BLaER1 treated with 17β-estradiol and CSF1 and Interleukin-3, amounts not matched to agents 10 nM and 100 nM (cell line): Measurements from ENCODE around the gene MDM4.

Experiments
- H3K27ac ChIP-seq, 11 experiments: shearing (Covaris generic); formaldehyde crosslinking; 2 replicates each; pipeline ENCODE4 v1.8.1; 2022
- H3K27me3 ChIP-seq, 11 experiments: shearing (Covaris generic); formaldehyde crosslinking; 2 replicates each; pipeline ENCODE4 v1.8.1; 2022
- H3K36me3 ChIP-seq, 11 experiments: shearing (Covaris generic); formaldehyde crosslinking; 2 replicates each; pipeline ENCODE4 v1.8.1; 2022
- H3K4me1 ChIP-seq, 10 experiments: shearing (Covaris generic); formaldehyde crosslinking; 2 replicates each; pipeline ENCODE4 v1.8.1; 2022
- H3K4me2 ChIP-seq, 11 experiments: shearing (Covaris generic); formaldehyde crosslinking; 2 replicates each; pipeline ENCODE4 v1.8.1; 2022
- H3K4me3 ChIP-seq, 10 experiments: shearing (Covaris generic); formaldehyde crosslinking; 2 replicates each; pipeline ENCODE4 v1.8.1; 2022
- H3K9ac ChIP-seq, 11 experiments: shearing (Covaris generic); formaldehyde crosslinking; 2 replicates each; pipeline ENCODE4 v1.8.1; 2022
- H3K9me3 ChIP-seq, 11 experiments: shearing (Covaris generic); formaldehyde crosslinking; replicated peaks in 1 of 11; 2 replicates each; pipeline ENCODE4 v1.8.1; 2022
- H4K20me1 ChIP-seq, 11 experiments: shearing (Covaris generic); formaldehyde crosslinking; 2 replicates each; pipeline ENCODE4 v1.8.1; 2022
- Cebpa-rat ChIP-seq, 11 experiments: shearing (Covaris generic); IDR thresholded peaks; 2 replicates each; pipeline ENCODE4 v1.8.1; 2022

The MDM4 gene

DNA sequence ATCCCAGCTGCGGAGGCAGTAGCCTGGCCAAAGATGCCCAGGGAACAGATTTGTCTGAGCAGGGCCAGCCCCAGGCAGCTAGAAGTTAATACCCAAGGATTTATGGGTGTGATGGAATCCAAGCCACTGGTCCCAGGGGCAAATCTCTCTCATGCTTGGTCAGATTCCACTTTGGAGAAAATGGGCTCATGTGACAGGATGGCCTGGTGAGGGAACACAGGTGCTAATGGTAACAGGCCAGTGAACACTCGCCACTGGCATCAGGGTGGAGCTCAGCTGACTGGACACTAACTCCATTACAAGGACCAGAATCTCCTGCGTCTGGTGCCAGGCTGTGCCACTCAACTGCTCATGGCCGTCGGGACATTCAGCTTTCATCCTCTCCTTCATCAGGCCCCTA lies 12.0 kb downstream of the MDM4 start:
- no peak for TF ChIP-seq Cebpa-rat (IDR thresholded peaks at IDR 0.05)
- Histone ChIP-seq H3K27me3 (no peaks in the 10 kb centered on the region), H3K36me3 (peaks cover 97 to 100% (median 100%) of the 10 kb centered on the region in 11 experiments), H4K20me1 (peaks cover 8 to 91% (median 48%) of the 10 kb centered on the region in 11 experiments; a peak in 20 of 22 replicates), H3K4me3 (no peak overlapping the region), H3K4me2 (peak overlapping the region in 1 of 11 experiments; percentile 8; a peak in 2 of 22 replicates), H3K9ac (no peak overlapping the region; a peak in 1 of 22 replicates), H3K4me1 (peaks cover 26 to 52% (median 35%) of the 10 kb centered on the region in 10 experiments; a peak in 18 of 20 replicates), H3K9me3 (peaks cover 9 to 13% (median 10%) of the 10 kb centered on the region in 11 experiments), H3K27ac (peak overlapping the region in 2 of 11 experiments; percentile 24 to 28; a peak in 4 of 22 replicates)

DNA sequence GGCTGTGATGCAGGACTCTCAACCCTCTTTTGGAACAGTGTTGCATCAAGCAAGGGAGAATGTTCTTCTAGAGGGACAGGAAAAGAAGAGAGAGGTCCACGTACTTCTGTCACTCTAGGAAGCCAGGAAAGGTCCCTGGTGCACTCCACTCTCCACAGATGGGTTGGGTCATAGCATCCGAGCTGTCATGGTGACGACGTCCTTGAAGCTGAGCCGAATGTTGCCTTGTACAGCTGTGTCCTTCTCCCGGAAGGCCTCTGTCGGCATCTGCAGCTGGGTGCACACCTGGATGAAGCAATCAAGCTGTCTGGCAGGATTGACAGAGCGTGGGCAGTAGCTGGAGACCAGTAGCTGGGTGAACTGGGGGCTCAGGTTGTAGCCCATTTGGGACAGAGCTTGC lies 12.5 kb downstream of the MDM4 start:
- Histone ChIP-seq H3K4me3 (no peak overlapping the region), H3K4me2 (peak overlapping the region in 1 of 11 experiments; percentile 8; a peak in 1 of 22 replicates), H3K9ac (no peak overlapping the region), H3K27me3 (no peaks in the 10 kb centered on the region), H3K36me3 (peaks cover 97 to 100% (median 100%) of the 10 kb centered on the region in 11 experiments), H4K20me1 (peaks cover 8 to 94% (median 52%) of the 10 kb centered on the region in 11 experiments; a peak in 20 of 22 replicates), H3K27ac (peak overlapping the region in 2 of 11 experiments; percentile 24 to 28; a peak in 5 of 22 replicates), H3K4me1 (peaks cover 23 to 49% (median 32%) of the 10 kb centered on the region in 10 experiments; a peak in 18 of 20 replicates), H3K9me3 (peaks cover 5 to 8% (median 6%) of the 10 kb centered on the region in 11 experiments)
- no peak for TF ChIP-seq Cebpa-rat (IDR thresholded peaks at IDR 0.05)

- Histone ChIP-seq H3K9ac (no peak overlapping the region), H3K4me2 (no peak overlapping the region), H3K9me3 (peaks cover 0 to under 1% (median 0%) of the 10 kb centered on the region in 11 experiments; a peak in 2 of 22 replicates), H4K20me1 (peaks cover 9 to 94% (median 55%) of the 10 kb centered on the region in 11 experiments; a peak in 20 of 22 replicates), H3K4me1 (peaks cover 16 to 42% (median 28%) of the 10 kb centered on the region in 10 experiments; a peak in 18 of 20 replicates), H3K4me3 (no peak overlapping the region), H3K27ac (peak overlapping the region in 2 of 11 experiments; percentile 24 to 28; a peak in 2 of 22 replicates), H3K27me3 (no peaks in the 10 kb centered on the region), H3K36me3 (peaks cover 98 to 100% (median 100%) of the 10 kb centered on the region in 11 experiments)
- TF ChIP-seq Cebpa-rat (IDR thresholded peaks at IDR 0.05), result no peak
Observed at GRCh38 chr1:204529371-204529895, 13.2 kb downstream of the MDM4 start.

GRCh38 chr1:204530932-204531331 lies 14.7 kb downstream of the MDM4 start:
- no peaks in the 10 kb centered on the region for H3K27me3 ChIP-seq
- H3K4me2 ChIP-seq, result peak overlapping the region in 5 of 11 experiments; percentile 4 to 50 (median 25); a peak in 6 of 22 replicates
- H3K9me3 ChIP-seq, result no peaks in the 10 kb centered on the region
- peaks cover 14 to 32% (median 24%) of the 10 kb centered on the region in 10 experiments; a peak in 17 of 20 replicates for H3K4me1 ChIP-seq
- H4K20me1 ChIP-seq, result peaks cover 12 to 94% (median 41%) of the 10 kb centered on the region in 11 experiments; a peak in 19 of 22 replicates
- peaks cover 98 to 100% (median 100%) of the 10 kb centered on the region in 11 experiments for H3K36me3 ChIP-seq
- H3K9ac ChIP-seq, result no peak overlapping the region
- H3K27ac ChIP-seq, result peak overlapping the region in 6 of 11 experiments; percentile 3 to 41 (median 21); a peak in 7 of 22 replicates
- no peak for TF ChIP-seq Cebpa-rat (IDR thresholded peaks at IDR 0.05)
- H3K4me3 ChIP-seq, result no peak overlapping the region

DNA sequence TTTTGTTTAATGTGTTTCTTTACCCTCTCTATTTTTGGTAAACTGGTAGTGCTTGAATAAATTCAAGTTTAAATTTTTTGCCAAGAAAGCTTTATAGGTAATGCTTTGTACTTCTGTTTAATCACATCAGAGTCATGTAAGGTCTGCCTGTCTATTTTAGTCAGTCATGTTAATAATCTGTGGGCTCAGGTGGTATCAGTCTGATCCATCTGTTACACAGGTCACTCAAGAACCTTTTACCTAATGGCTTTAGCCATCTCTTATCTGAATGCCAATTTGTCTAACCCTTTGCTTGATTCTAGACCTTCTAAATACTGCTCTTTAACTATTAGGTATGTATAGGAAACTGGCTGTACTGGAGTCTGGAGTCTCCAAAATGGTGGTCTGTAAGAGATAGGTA lies 16.6 kb downstream of the MDM4 start:
- Histone ChIP-seq H3K27me3 (no peaks in the 10 kb centered on the region), H3K4me1 (peaks cover 14 to 32% (median 24%) of the 10 kb centered on the region in 10 experiments; a peak in 17 of 20 replicates), H3K27ac (no peak overlapping the region), H3K4me2 (no peak overlapping the region), H3K9me3 (no peaks in the 10 kb centered on the region), H3K4me3 (no peak overlapping the region), H3K36me3 (peaks cover 98 to 100% (median 100%) of the 10 kb centered on the region in 11 experiments), H3K9ac (no peak overlapping the region), H4K20me1 (peaks cover 14 to 99% (median 44%) of the 10 kb centered on the region in 11 experiments; a peak in 19 of 22 replicates)
- no peak for TF ChIP-seq Cebpa-rat (IDR thresholded peaks at IDR 0.05)

GRCh38 chr1:204541626-204542025 lies 25.4 kb downstream of the MDM4 start:
- H3K27me3 ChIP-seq, result no peaks in the 10 kb centered on the region
- peaks cover 100% of the 10 kb centered on the region in 11 experiments for H3K36me3 ChIP-seq
- H3K4me3 ChIP-seq, result no peak overlapping the region
- no peaks in the 10 kb centered on the region for H3K9me3 ChIP-seq
- no peak for TF ChIP-seq Cebpa-rat (IDR thresholded peaks at IDR 0.05)
- no peak overlapping the region for H3K4me2 ChIP-seq
- no peak overlapping the region for H3K9ac ChIP-seq
- peaks cover 0 to 35% (median 24%) of the 10 kb centered on the region in 10 experiments; a peak in 17 of 20 replicates for H3K4me1 ChIP-seq
- H4K20me1 ChIP-seq, result peaks cover 0 to 96% (median 7%) of the 10 kb centered on the region in 11 experiments; a peak in 11 of 22 replicates
- no peak overlapping the region for H3K27ac ChIP-seq

DNA sequence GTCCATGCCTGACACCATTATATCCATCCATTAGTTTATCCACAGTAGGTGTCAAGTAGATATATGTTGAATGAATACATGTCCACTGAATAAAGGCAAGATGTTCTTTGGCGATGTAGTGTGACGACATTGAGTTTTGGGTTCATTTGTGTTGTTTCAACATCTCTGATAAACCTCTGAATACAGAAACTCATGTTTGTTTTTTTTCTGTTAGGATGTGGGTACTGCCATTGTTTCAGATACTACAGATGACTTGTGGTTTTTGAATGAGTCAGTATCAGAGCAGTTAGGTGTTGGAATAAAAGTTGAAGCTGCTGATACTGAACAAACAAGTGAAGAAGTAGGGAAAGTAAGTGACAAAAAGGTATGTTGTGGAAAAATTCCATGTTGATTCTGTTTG lies 28.1 kb downstream of the MDM4 start:
- peaks cover 0 to 35% (median 24%) of the 10 kb centered on the region in 10 experiments; a peak in 17 of 20 replicates for H3K4me1 ChIP-seq
- no peak overlapping the region; a peak in 1 of 22 replicates for H3K9ac ChIP-seq
- TF ChIP-seq Cebpa-rat (IDR thresholded peaks at IDR 0.05), result no peak
- peaks cover 0 to 98% (median 3%) of the 10 kb centered on the region in 11 experiments; a peak in 8 of 22 replicates for H4K20me1 ChIP-seq
- no peaks in the 10 kb centered on the region for H3K9me3 ChIP-seq
- no peaks in the 10 kb centered on the region for H3K27me3 ChIP-seq
- H3K36me3 ChIP-seq, result peaks cover 100% of the 10 kb centered on the region in 11 experiments
- no peak overlapping the region for H3K4me3 ChIP-seq
- H3K4me2 ChIP-seq, result peak overlapping the region in 6 of 11 experiments; percentile 2 to 47 (median 32); a peak in 9 of 22 replicates
- peak overlapping the region in 9 of 11 experiments; percentile 46 to 71 (median 67); a peak in 17 of 22 replicates for H3K27ac ChIP-seq

DNA sequence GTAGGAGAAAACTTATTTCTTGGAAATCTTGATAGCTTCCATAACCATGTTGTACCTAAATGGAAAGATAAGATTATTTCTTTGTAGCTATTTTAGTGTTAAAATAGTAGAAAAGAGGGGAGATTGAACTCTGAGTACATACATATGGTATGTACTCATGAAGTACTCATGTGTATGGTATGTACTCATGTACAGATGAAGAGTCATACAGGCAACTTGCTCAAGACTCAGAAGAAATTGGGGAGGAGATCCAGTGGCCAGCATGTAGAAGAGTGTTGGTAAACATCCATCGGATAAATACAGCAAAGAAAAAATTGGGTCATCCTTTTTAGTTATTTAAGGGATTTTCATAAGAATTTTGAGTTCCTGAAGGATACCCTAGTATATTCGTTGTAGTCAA lies 29.0 kb downstream of the MDM4 start:
- Histone ChIP-seq H3K9me3 (no peaks in the 10 kb centered on the region), H4K20me1 (peaks cover 0 to 99% (median 4%) of the 10 kb centered on the region in 11 experiments; a peak in 10 of 22 replicates), H3K27me3 (no peaks in the 10 kb centered on the region), H3K4me2 (peak overlapping the region in 4 of 11 experiments; percentile 15 to 51 (median 44); a peak in 5 of 22 replicates), H3K4me3 (no peak overlapping the region), H3K27ac (peak overlapping the region in 9 of 11 experiments; percentile 19 to 71 (median 67); a peak in 18 of 22 replicates), H3K9ac (no peak overlapping the region; a peak in 1 of 22 replicates), H3K4me1 (peaks cover 0 to 35% (median 24%) of the 10 kb centered on the region in 10 experiments; a peak in 17 of 20 replicates), H3K36me3 (peaks cover 100% of the 10 kb centered on the region in 11 experiments)
- TF ChIP-seq Cebpa-rat (IDR thresholded peaks at IDR 0.05), result no peak

- H4K20me1 ChIP-seq, result peaks cover 0 to 99% (median 6%) of the 10 kb centered on the region in 11 experiments; a peak in 10 of 22 replicates
- H3K27ac ChIP-seq, result peak overlapping the region in 8 of 11 experiments; percentile 19 to 71 (median 68); a peak in 12 of 22 replicates
- H3K27me3 ChIP-seq, result no peaks in the 10 kb centered on the region
- TF ChIP-seq Cebpa-rat (IDR thresholded peaks at IDR 0.05), result no peak
- H3K4me1 ChIP-seq, result peaks cover 0 to 35% (median 24%) of the 10 kb centered on the region in 10 experiments; a peak in 17 of 20 replicates
- H3K36me3 ChIP-seq, result peaks cover 100% of the 10 kb centered on the region in 11 experiments
- H3K4me2 ChIP-seq, result peak overlapping the region in 4 of 11 experiments; percentile 15 to 51 (median 41); a peak in 4 of 22 replicates
- no peaks in the 10 kb centered on the region for H3K9me3 ChIP-seq
- H3K9ac ChIP-seq, result no peak overlapping the region; a peak in 2 of 22 replicates
- no peak overlapping the region for H3K4me3 ChIP-seq
Observed at GRCh38 chr1:204545881-204546280, 29.7 kb downstream of the MDM4 start.
